SK-N-SH (cell line): ENCODE results near the gene ST8SIA6. TPM values are rescaled to one million over a fixed set of nuclear protein-coding genes. Genes with fewer than 3 reads are reported as not detected.

ENCODE experiments used
- CTCF ChIA-PET: fragments of 300-600, 350-600 bp; formaldehyde crosslinking; extraction: SDS; loops from one replicate; lab custom pipeline; 2021; lab: Yijun Ruan, JAX
- POLR2A ChIA-PET: fragments of 350-600 bp; sonication (Branson Sonifier 250); formaldehyde crosslinking; extraction: SDS; loops from one replicate; lab custom pipeline; 2020; ENCODE audit warnings: antibody characterized with exemption, inconsistent platforms; lab: Yijun Ruan, JAX
- DNase-seq: peaks from one replicate; pipeline ENCODE4 v3.0.0; 2012
- H2AFZ ChIP-seq: fragments of 200-600 bp; sonication (generic); 2 replicates; pipeline ENCODE4 v1.8.1; 2016; ENCODE audit warnings: antibody characterized with exemption, mild to moderate bottlenecking, low read depth
- H3F3A ChIP-seq: fragments of 200-600 bp; sonication (generic); replicated peaks from 2 replicates; pipeline ENCODE3; 2016; ENCODE audit warnings: antibody characterized with exemption, mild to moderate bottlenecking; ENCODE audit not compliant: insufficient read depth
- H3K27ac ChIP-seq, 2 experiments: fragments of 200-500 bp in 1 of 2; fragments of 200-600 bp in 1 of 2; sonication (Bioruptor generic) in 1 of 2; sonication (generic), shearing (Covaris generic) in 1 of 2; 2 replicates each; pipeline versions ENCODE4 v1.5.1 to v1.6.1; 2014 to 2016; ENCODE audit warnings: low read depth in 2 of 2, inconsistent platforms in 1 of 2, low read length in 1 of 2, mild to moderate bottlenecking in 1 of 2, mixed read lengths in 1 of 2
- H3K27me3 ChIP-seq: fragments of 200-600 bp; sonication (generic), shearing (Covaris generic); 2 replicates; pipeline ENCODE4 v1.6.1; 2016; ENCODE audit warnings: mixed run types; ENCODE audit not compliant: insufficient read depth
- H3K36me3 ChIP-seq, 2 experiments: fragments of 200-500 bp in 1 of 2; fragments of 200-600 bp in 1 of 2; sonication (Bioruptor generic) in 1 of 2; sonication (generic) in 1 of 2; replicated peaks in 1 of 2; 2 replicates each; pipeline versions ENCODE3 to v1.5.1; 2014 to 2016; ENCODE audit warnings: low read length in 1 of 2, mild to moderate bottlenecking in 1 of 2; ENCODE audit not compliant: insufficient read depth in 2 of 2, control insufficient read depth in 1 of 2
- H3K4me1 ChIP-seq, 2 experiments: fragments of 200-500 bp in 1 of 2; fragments of 200-600 bp in 1 of 2; sonication (Bioruptor generic) in 1 of 2; sonication (generic), shearing (Covaris generic) in 1 of 2; 2 replicates each; pipeline versions ENCODE4 v1.5.1 to v1.6.1; 2014 to 2016; ENCODE audit warnings: low read depth in 1 of 2, low read length in 1 of 2, mixed run types in 1 of 2; ENCODE audit not compliant: insufficient read depth in 2 of 2, control insufficient read depth in 1 of 2
- H3K4me2 ChIP-seq: fragments of 200-600 bp; sonication (generic), shearing (Covaris generic); 2 replicates; pipeline ENCODE4 v1.6.1; 2017; ENCODE audit warnings: mixed run types
- H3K4me3 ChIP-seq, 2 experiments: fragments of 200-500 bp in 1 of 2; fragments of 200-600 bp in 1 of 2; sonication (Bioruptor generic) in 1 of 2; sonication (generic), shearing (Covaris generic) in 1 of 2; 2 replicates each; pipeline versions ENCODE4 v1.5.1 to v1.8.1; 2014 to 2016; ENCODE audit warnings: low read depth in 2 of 2, inconsistent platforms in 1 of 2, low read length in 1 of 2, mild to moderate bottlenecking in 1 of 2, mixed read lengths in 1 of 2, moderate library complexity in 1 of 2
- H3K79me2 ChIP-seq: fragments of 200-600 bp; sonication (generic); 2 replicates; pipeline ENCODE4 v1.8.1; 2017; ENCODE audit warnings: mild to moderate bottlenecking; ENCODE audit not compliant: insufficient read depth
- H3K9ac ChIP-seq: fragments of 200-600 bp; sonication (generic); 2 replicates; pipeline ENCODE4 v1.6.1; 2017; ENCODE audit warnings: mixed run types
- H3K9me2 ChIP-seq: fragments of 200-600 bp; sonication (generic); 2 replicates; pipeline ENCODE4 v1.6.1; 2017; ENCODE audit warnings: mixed run types
- H3K9me3 ChIP-seq: fragments of 200-600 bp; sonication (generic); 2 replicates; pipeline ENCODE4 v1.6.1; 2017; ENCODE audit warnings: mixed run types, mild to moderate bottlenecking, moderate library complexity
- H4K20me1 ChIP-seq: fragments of 200-600 bp; sonication (generic); 2 replicates; pipeline ENCODE4 v1.6.1; 2017; ENCODE audit warnings: mild to moderate bottlenecking, mixed run types; ENCODE audit not compliant: insufficient read depth
- ELF1 ChIP-seq: IDR thresholded peaks from 2 replicates; pipeline ENCODE4 v1.4.0; 2012
- EP300 ChIP-seq, 2 experiments: IDR thresholded peaks; 2 replicates each; pipeline versions ENCODE4 v1.4.0 to v1.6.1; 2012; ENCODE audit warnings: borderline replicate concordance in 1 of 2, low read depth in 1 of 2, low read length in 1 of 2
- FOSL2 ChIP-seq: IDR thresholded peaks from 2 replicates; pipeline ENCODE4 v1.4.0; 2012; ENCODE audit warnings: low read depth, mild to moderate bottlenecking, moderate library complexity, borderline replicate concordance
- FOXJ3 ChIP-seq: sonication (generic); formaldehyde crosslinking; IDR thresholded peaks from 2 replicates; pipeline ENCODE4 v1.5.1; 2020; ENCODE audit warnings: mild to moderate bottlenecking, missing genetic modification reagents
- JUND ChIP-seq: IDR thresholded peaks from 2 replicates; pipeline ENCODE4 v1.4.0; 2012
- MXI1 ChIP-seq: IDR thresholded peaks from 2 replicates; pipeline ENCODE4 v1.6.1; 2012; ENCODE audit warnings: mild to moderate bottlenecking, low read depth, low read length, improper control_type of control experiment
- NFIC ChIP-seq: IDR thresholded peaks from 2 replicates; pipeline ENCODE4 v1.4.0; 2012; ENCODE audit warnings: borderline replicate concordance
- POLR2AphosphoS5 ChIP-seq: IDR thresholded peaks from 2 replicates; pipeline ENCODE4 v1.6.1; 2012; ENCODE audit warnings: low read depth, low read length
- RAD21 ChIP-seq: IDR thresholded peaks from 2 replicates; pipeline ENCODE4 v1.6.1; 2012; ENCODE audit warnings: mild to moderate bottlenecking, low read length
- RCOR1 ChIP-seq: fragments of 150-350 bp; IDR thresholded peaks from 2 replicates; pipeline ENCODE4 v1.6.1; 2017; ENCODE audit warnings: antibody characterized with exemption, low read length
- SMC3 ChIP-seq: IDR thresholded peaks from 2 replicates; pipeline ENCODE4 v1.6.1; 2012; ENCODE audit warnings: low read depth, low read length, improper control_type of control experiment
- TCF12 ChIP-seq: IDR thresholded peaks from 2 replicates; pipeline ENCODE4 v1.4.0; 2012
- WGBS: methylation state at CpG from one replicate; pipeline ENCODE4 v1.1.6; 2017; ENCODE audit warnings: low lambda C conversion rate; 5-methylcytosine and 5-hydroxymethylcytosine counted together
- polyA plus RNA-seq, 3 experiments: library from polyadenylated mRNA; depleted of rRNA; stranded (reverse); fragments of >200 nt; gene quantifications; 2 replicates each; pipeline ENCODE4 v1.2.3, GENCODE V29; 2012
- TF ChIP-seq, protein P1 (sequence below): fragments of 200-600 bp; sonication (generic); IDR thresholded peaks from 2 replicates; pipeline ENCODE4 v1.6.1; 2017; ENCODE audit warnings: antibody characterized with exemption, mild to moderate bottlenecking, moderate library complexity
- TF ChIP-seq, protein P2 (sequence below): fragments of 150-350 bp; IDR thresholded peaks from 2 replicates; pipeline ENCODE4 v1.6.1; 2016; ENCODE audit warnings: mild to moderate bottlenecking, low read depth, low read length
- TF ChIP-seq, protein P3 (sequence below): fragments of 150-350 bp; IDR thresholded peaks from 2 replicates; pipeline ENCODE4 v1.6.1; 2017; ENCODE audit warnings: antibody characterized with exemption, low read length, low read depth, borderline replicate concordance
- TF ChIP-seq, protein P4 (sequence below): IDR thresholded peaks from 2 replicates; pipeline ENCODE4 v1.4.0; 2012; ENCODE audit warnings: low read depth, borderline replicate concordance
- TF ChIP-seq, protein P5 (sequence below): IDR thresholded peaks from 2 replicates; pipeline ENCODE4; 2012

ST8SIA6 gene
- polyA plus RNA-seq, 1 of the 3 experiments (the other 2 are of a cell fraction): 0.03 TPM

DNA sequence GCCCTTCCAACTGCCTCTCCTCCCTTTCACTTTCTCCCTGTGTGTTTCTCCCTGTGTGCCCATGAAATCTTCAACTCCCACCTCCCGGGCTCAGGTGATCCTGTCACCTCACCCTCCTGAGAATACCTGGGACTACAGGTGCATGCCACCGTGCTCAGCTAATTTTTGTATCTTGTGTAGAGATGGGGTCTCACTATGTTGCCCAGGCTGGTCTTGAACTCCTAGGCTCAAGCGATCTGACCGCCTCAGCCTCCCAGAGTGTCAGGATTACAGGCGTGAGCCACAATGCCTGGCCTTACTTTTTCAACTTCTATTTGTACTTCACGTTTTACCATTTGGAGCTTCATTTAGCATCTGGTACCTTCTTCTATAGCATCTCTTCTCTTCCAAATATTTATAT, 24.9 kb downstream of the ST8SIA6 start:
- H3F3A ChIP-seq: no peaks in the 10 kb centered on the region
- H4K20me1 ChIP-seq: no peaks in the 10 kb centered on the region
- H2AFZ ChIP-seq: no peak overlapping the region
- no peaks in the 10 kb centered on the region for H3K9me2 ChIP-seq
- ChIA-PET CTCF (interaction anchor here (0.6 to 6.3 kb wide), 13 partner anchors 10 to 602 kb away, joined by 3 to 44 read pairs (median 5); partner anchors contain the start of gene ST8SIA6), POLR2A (no interaction called here)
- H3K4me2 ChIP-seq: no peak overlapping the region
- no peaks in the 10 kb centered on the region for H3K4me1 ChIP-seq
- H3K27ac ChIP-seq: no peak overlapping the region
- 83% methylated on average over 6 of the region's 6 CpGs for WGBS
- H3K9me3 ChIP-seq: no peaks in the 10 kb centered on the region
- no peaks in the 10 kb centered on the region; the same call in 1 of the 2 replicates for H3K27me3 ChIP-seq
- TF ChIP-seq NFIC: no peak
- TF ChIP-seq EP300 (IDR thresholded peaks at IDR 0.05; ENCODE audit: borderline replicate concordance in 1 of 2, low read depth in 1 of 2, low read length in 1 of 2): no peak
- TF ChIP-seq RCOR1: no peak
- H3K4me3 ChIP-seq: no peak overlapping the region
- no peaks in the 10 kb centered on the region for H3K36me3 ChIP-seq
- H3K9ac ChIP-seq: no peak overlapping the region
- DNase-seq: no peak
- H3K79me2 ChIP-seq: no peaks in the 10 kb centered on the region

DNA sequence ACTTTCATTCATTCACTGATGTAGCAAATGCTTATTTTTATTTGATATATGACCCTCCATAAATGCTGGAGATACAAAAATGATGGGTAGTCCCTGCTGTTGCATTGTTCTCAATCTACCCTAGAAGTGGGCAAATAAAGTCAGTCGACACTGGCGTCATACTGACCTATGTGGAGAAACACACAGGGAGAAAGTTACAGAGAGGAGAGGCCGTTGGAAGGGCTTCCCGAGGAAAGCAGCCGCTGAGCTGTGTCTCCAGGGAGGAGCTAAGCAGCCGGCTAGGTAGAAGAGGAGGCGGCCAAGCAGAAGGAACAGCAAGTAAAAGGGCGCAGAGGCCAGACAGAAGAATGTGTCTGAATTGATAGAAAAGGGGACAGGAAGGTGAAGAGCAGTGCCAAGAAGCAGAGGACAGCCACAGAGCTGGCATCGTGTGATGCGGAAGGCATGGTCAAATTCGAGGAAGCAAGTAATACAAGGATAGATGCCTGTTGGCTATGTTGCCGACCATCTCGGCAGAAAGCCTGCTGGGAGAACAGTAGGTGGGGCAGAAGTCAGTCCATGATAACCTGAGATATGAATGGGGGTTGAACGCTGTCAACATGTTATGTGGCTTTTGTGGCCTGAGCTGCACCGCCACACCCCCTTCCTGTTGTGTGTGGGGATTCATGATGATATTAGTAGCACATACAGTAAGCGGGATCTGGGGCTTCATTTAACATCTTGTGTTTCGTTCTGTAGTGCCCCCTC, 25.9 kb downstream of the ST8SIA6 start:
- Histone ChIP-seq H3K27ac (no peak overlapping the region), H3F3A (no peaks in the 10 kb centered on the region), H3K4me2 (no peak overlapping the region), H3K79me2 (no peaks in the 10 kb centered on the region), H3K9me2 (no peaks in the 10 kb centered on the region), H3K9ac (no peak overlapping the region), H3K9me3 (no peaks in the 10 kb centered on the region), H4K20me1 (no peaks in the 10 kb centered on the region), H3K27me3 (no peaks in the 10 kb centered on the region), H3K36me3 (no peaks in the 10 kb centered on the region), H3K4me3 (no peak overlapping the region), H2AFZ (no peak overlapping the region), H3K4me1 (no peaks in the 10 kb centered on the region)
- POLR2A ChIA-PET: no interaction called here
- DNase-seq: no peak
- CTCF ChIA-PET: interaction anchor here (0.7 to 6.3 kb wide), 7 partner anchors 11 to 601 kb away, joined by 3 to 44 read pairs (median 6); no protein-coding TSS in a partner anchor
- TF ChIP-seq MXI1: no peak
- TF ChIP-seq, protein P1, sequence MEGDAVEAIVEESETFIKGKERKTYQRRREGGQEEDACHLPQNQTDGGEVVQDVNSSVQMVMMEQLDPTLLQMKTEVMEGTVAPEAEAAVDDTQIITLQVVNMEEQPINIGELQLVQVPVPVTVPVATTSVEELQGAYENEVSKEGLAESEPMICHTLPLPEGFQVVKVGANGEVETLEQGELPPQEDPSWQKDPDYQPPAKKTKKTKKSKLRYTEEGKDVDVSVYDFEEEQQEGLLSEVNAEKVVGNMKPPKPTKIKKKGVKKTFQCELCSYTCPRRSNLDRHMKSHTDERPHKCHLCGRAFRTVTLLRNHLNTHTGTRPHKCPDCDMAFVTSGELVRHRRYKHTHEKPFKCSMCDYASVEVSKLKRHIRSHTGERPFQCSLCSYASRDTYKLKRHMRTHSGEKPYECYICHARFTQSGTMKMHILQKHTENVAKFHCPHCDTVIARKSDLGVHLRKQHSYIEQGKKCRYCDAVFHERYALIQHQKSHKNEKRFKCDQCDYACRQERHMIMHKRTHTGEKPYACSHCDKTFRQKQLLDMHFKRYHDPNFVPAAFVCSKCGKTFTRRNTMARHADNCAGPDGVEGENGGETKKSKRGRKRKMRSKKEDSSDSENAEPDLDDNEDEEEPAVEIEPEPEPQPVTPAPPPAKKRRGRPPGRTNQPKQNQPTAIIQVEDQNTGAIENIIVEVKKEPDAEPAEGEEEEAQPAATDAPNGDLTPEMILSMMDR: no peak
- TF ChIP-seq SMC3: no peak
- TF ChIP-seq EP300 (IDR thresholded peaks at IDR 0.05; ENCODE audit: borderline replicate concordance in 1 of 2, low read depth in 1 of 2, low read length in 1 of 2): no peak
- no peak for TF ChIP-seq ELF1
- TF ChIP-seq TCF12: no peak
- TF ChIP-seq, protein P2, sequence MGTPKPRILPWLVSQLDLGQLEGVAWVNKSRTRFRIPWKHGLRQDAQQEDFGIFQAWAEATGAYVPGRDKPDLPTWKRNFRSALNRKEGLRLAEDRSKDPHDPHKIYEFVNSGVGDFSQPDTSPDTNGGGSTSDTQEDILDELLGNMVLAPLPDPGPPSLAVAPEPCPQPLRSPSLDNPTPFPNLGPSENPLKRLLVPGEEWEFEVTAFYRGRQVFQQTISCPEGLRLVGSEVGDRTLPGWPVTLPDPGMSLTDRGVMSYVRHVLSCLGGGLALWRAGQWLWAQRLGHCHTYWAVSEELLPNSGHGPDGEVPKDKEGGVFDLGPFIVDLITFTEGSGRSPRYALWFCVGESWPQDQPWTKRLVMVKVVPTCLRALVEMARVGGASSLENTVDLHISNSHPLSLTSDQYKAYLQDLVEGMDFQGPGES: no peak
- no peak for TF ChIP-seq JUND
- TF ChIP-seq, protein P3, sequence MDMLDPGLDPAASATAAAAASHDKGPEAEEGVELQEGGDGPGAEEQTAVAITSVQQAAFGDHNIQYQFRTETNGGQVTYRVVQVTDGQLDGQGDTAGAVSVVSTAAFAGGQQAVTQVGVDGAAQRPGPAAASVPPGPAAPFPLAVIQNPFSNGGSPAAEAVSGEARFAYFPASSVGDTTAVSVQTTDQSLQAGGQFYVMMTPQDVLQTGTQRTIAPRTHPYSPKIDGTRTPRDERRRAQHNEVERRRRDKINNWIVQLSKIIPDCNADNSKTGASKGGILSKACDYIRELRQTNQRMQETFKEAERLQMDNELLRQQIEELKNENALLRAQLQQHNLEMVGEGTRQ: no peak
- no peak for TF ChIP-seq FOSL2
- no peak for TF ChIP-seq POLR2AphosphoS5
- no peak for TF ChIP-seq RAD21
- no peak for TF ChIP-seq FOXJ3 (CRISPR knock-in tag)
- TF ChIP-seq, protein P4, sequence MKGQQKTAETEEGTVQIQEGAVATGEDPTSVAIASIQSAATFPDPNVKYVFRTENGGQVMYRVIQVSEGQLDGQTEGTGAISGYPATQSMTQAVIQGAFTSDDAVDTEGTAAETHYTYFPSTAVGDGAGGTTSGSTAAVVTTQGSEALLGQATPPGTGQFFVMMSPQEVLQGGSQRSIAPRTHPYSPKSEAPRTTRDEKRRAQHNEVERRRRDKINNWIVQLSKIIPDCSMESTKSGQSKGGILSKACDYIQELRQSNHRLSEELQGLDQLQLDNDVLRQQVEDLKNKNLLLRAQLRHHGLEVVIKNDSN: no peak
- TF ChIP-seq RCOR1: no peak
- TF ChIP-seq, protein P5, sequence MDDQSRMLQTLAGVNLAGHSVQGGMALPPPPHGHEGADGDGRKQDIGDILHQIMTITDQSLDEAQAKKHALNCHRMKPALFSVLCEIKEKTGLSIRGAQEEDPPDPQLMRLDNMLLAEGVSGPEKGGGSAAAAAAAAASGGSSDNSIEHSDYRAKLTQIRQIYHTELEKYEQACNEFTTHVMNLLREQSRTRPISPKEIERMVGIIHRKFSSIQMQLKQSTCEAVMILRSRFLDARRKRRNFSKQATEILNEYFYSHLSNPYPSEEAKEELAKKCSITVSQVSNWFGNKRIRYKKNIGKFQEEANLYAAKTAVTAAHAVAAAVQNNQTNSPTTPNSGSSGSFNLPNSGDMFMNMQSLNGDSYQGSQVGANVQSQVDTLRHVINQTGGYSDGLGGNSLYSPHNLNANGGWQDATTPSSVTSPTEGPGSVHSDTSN: no peak
- WGBS: 82% methylated on average over 17 of the region's 17 CpGs
